ENCODE results near the gene PRAMEF2.

- TF ChIP-seq CTCF (IDR thresholded peaks at IDR 0.05) (no peak), FOSL2 (IDR thresholded peaks at IDR 0.05) (no peak), FOSL2 (CRISPR knock-in tag; IDR thresholded peaks at IDR 0.05) (no peak), ESRRA (IDR thresholded peaks at IDR 0.05; ENCODE audit: borderline replicate concordance, low read length) (no peak)
Measured at GRCh38 chr1:12851779-12852178, 5.1 kb upstream of the PRAMEF2 start.

Measured in A549 (cell line).